HG02870 (cell line): ENCODE results near the gene WDPCP.
A peak's percentile ranks its signal among the peaks of the same experiment; 100 is the strongest.
"Not testable (repeated sequence)": the region's sequence is repeated elsewhere in the genome, so short reads cannot be mapped to it uniquely, and the experiment has no call there.

Experiments used
- ATAC-seq: cut with Tn5 transposase; IDR thresholded peaks from one replicate; pipeline ENCODE4 v1.9.1; 2021; ENCODE audit warnings: mild to moderate bottlenecking, moderate library complexity; ENCODE audit not compliant: unreplicated experiment

WDPCP gene

GRCh38 chr2:63588385-63589147 lies at the start of gene WDPCP, which contains the start of gene MDH1:
WDPCP (minus strand) TSS chr2:63588477; CDS start chr2:63588271, 206 bp downstream.
MDH1 (plus strand) TSS chr2:63588963; CDS start chr2:63589044, 81 bp downstream.
- ATAC-seq: peak; percentile 85

GRCh38 chr2:63632382-63632781 lies 44.1 kb upstream of the WDPCP start:
- no peak for ATAC-seq

- ATAC-seq: no peak
Observed at GRCh38 chr2:63631501-63631900, 43.2 kb upstream of the WDPCP start.

- ATAC-seq: no peak
Observed at GRCh38 chr2:63628403-63628942, 40.2 kb upstream of the WDPCP start.

GRCh38 chr2:63627866-63628265 lies 39.6 kb upstream of the WDPCP start:
- ATAC-seq: no peak

- not testable (repeated sequence) for ATAC-seq
Observed at GRCh38 chr2:63623763-63624162, 35.5 kb upstream of the WDPCP start.

GRCh38 chr2:63622751-63623150 lies 34.5 kb upstream of the WDPCP start:
- no peak for ATAC-seq

GRCh38 chr2:63619328-63619727 lies 31.1 kb upstream of the WDPCP start:
- ATAC-seq: no peak

GRCh38 chr2:63617366-63617765 lies 29.1 kb upstream of the WDPCP start:
- no peak for ATAC-seq

- no peak for ATAC-seq
Observed at GRCh38 chr2:63614983-63615945, 27.0 kb upstream of the WDPCP start.

- ATAC-seq: no peak
Observed at GRCh38 chr2:63614448-63614968, 26.2 kb upstream of the WDPCP start.

- ATAC-seq: no peak
Observed at GRCh38 chr2:63613391-63613901, 25.2 kb upstream of the WDPCP start.

GRCh38 chr2:63610525-63610924 lies 22.2 kb upstream of the WDPCP start:
- ATAC-seq: no peak

- ATAC-seq: not testable (repeated sequence)
Observed at GRCh38 chr2:63608865-63609264, 20.6 kb upstream of the WDPCP start.

GRCh38 chr2:63604666-63605065 lies 16.4 kb upstream of the WDPCP start:
- no peak for ATAC-seq

- ATAC-seq: no peak
Observed at GRCh38 chr2:63600881-63601460, 12.7 kb upstream of the WDPCP start.

- no peak for ATAC-seq
Observed at GRCh38 chr2:63598981-63599380, 10.7 kb upstream of the WDPCP start.

GRCh38 chr2:63596401-63596883 lies 8.2 kb upstream of the WDPCP start:
- no peak for ATAC-seq

GRCh38 chr2:63594660-63595059 lies 6.4 kb upstream of the WDPCP start:
- no peak for ATAC-seq

GRCh38 chr2:63591566-63592175 lies 3.4 kb upstream of the WDPCP start:
- ATAC-seq: no peak
